ENCODE data around the gene ACAP2.

GRCh38 chr3:195249057-195249770, 193.6 kb downstream of the ACAP2 start:
- TF ChIP-seq ZBTB33 (IDR thresholded peaks at IDR 0.05) (no peak), TAF1 (conservative IDR thresholded peaks at IDR 0.05) (no peak), EGR1 (IDR thresholded peaks at IDR 0.05; ENCODE audit: low read depth in 2 of 2) (no peak), ATF3 (IDR thresholded peaks at IDR 0.05) (no peak), FOXA1 (IDR thresholded peaks at IDR 0.05) (no peak), YY1 (IDR thresholded peaks at IDR 0.05) (no peak), SP1 (IDR thresholded peaks at IDR 0.05) (no peak), HNF4G (IDR thresholded peaks at IDR 0.05) (no peak), RAD21 (IDR thresholded peaks at IDR 0.05) (no peak), JUND (IDR thresholded peaks at IDR 0.05) (no peak), FOXA2 (IDR thresholded peaks at IDR 0.05) (no peak), GABPA (IDR thresholded peaks at IDR 0.05 in 1 of 2, conservative IDR thresholded peaks at IDR 0.05 in 1 of 2) (no peak)
- TF ChIP-seq, protein P1, sequence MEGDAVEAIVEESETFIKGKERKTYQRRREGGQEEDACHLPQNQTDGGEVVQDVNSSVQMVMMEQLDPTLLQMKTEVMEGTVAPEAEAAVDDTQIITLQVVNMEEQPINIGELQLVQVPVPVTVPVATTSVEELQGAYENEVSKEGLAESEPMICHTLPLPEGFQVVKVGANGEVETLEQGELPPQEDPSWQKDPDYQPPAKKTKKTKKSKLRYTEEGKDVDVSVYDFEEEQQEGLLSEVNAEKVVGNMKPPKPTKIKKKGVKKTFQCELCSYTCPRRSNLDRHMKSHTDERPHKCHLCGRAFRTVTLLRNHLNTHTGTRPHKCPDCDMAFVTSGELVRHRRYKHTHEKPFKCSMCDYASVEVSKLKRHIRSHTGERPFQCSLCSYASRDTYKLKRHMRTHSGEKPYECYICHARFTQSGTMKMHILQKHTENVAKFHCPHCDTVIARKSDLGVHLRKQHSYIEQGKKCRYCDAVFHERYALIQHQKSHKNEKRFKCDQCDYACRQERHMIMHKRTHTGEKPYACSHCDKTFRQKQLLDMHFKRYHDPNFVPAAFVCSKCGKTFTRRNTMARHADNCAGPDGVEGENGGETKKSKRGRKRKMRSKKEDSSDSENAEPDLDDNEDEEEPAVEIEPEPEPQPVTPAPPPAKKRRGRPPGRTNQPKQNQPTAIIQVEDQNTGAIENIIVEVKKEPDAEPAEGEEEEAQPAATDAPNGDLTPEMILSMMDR (IDR thresholded peaks at IDR 0.05; ENCODE audit: low read depth, low read length, missing input control): no peak
- TF ChIP-seq, protein P2, sequence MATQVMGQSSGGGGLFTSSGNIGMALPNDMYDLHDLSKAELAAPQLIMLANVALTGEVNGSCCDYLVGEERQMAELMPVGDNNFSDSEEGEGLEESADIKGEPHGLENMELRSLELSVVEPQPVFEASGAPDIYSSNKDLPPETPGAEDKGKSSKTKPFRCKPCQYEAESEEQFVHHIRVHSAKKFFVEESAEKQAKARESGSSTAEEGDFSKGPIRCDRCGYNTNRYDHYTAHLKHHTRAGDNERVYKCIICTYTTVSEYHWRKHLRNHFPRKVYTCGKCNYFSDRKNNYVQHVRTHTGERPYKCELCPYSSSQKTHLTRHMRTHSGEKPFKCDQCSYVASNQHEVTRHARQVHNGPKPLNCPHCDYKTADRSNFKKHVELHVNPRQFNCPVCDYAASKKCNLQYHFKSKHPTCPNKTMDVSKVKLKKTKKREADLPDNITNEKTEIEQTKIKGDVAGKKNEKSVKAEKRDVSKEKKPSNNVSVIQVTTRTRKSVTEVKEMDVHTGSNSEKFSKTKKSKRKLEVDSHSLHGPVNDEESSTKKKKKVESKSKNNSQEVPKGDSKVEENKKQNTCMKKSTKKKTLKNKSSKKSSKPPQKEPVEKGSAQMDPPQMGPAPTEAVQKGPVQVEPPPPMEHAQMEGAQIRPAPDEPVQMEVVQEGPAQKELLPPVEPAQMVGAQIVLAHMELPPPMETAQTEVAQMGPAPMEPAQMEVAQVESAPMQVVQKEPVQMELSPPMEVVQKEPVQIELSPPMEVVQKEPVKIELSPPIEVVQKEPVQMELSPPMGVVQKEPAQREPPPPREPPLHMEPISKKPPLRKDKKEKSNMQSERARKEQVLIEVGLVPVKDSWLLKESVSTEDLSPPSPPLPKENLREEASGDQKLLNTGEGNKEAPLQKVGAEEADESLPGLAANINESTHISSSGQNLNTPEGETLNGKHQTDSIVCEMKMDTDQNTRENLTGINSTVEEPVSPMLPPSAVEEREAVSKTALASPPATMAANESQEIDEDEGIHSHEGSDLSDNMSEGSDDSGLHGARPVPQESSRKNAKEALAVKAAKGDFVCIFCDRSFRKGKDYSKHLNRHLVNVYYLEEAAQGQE (IDR thresholded peaks at IDR 0.05): no peak

Data from liver (tissue), 3 donors.